GM18520 (cell line): ENCODE measurements around the gene UTS2R.
"Not testable (repeated sequence)": the region's sequence is repeated elsewhere in the genome, so short reads cannot be mapped to it uniquely, and the experiment has no call there.

ENCODE experiments used
- ATAC-seq: cut with Tn5 transposase; IDR thresholded peaks from one replicate; pipeline ENCODE4 v1.9.1; 2021; ENCODE audit not compliant: unreplicated experiment

UTS2R gene

DNA sequence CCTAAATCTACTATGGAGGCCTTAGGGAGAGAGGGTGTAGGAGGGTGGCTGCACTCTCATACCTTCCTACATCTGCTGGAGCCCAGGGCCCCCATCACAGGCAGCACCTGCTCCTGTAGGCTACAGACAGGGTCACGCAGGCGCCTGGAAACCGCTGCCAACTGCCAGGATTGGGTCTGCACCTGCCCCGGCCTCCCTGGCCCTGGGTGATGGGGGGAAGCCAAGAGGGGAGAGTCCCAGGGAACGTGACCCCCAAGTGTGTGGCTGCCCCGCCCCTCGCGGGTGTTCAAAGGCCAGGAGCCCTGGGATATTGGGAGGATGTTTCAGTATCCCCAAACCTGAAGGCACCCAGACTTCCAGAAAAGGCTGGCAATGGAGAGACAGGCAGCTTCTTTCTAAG, 18.1 kb upstream of the UTS2R start:
- no peak for ATAC-seq

DNA sequence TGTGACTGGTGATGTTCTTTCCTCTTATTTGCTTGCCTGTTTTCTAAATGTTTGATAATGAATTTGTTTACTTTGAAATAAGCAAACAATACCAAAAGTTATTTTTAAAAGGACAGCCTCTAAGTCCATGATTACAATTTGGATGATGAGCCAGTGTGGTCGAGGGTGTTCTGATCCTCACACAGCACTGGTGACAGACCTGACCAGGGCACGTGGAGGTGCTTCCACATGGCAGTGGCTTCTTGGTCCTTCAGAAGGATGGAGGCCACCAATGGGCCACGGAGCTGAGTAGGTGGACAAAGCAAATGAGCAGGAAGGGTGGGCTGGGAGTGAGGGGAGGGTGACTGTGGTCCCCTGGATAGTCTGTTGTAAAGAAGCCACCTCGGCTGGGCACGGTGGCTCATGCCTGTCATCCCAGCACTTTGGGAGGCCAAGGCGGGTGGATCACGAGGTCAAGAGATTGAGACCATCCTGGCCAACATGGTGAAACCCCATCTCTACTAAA, 16.7 kb upstream of the UTS2R start:
- ATAC-seq, result no peak

DNA sequence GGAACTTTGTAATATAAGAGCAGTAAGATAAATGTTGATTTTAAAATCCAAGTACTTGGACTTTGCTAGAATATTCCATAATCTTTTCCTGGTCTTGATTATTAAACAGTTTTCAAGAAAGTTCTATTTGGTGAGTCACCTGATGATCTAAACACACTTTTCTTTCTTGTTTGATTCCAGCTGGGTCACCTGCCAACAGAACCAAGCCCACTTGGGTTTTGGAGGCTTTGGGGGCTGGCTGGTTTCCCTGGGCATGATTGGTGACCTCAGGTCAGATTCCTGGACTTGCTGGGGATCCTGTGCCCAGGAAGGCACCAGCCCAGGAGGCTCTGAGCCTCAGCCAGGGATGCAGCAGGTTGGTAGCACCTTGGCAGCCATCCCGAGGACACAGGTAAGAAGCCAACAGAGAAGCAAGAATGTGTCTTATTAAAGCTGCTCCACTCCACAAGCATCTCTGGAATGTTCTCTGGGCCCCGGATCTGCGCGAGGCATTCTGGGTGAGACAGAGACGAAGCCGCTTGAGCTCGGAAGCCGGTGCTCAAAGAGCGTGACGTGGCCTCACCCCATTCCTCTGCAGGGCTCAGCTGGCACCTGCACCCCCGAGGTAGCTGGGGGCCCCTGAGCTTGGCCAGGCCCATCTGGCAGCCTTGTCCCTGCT, 15.7 kb upstream of the UTS2R start:
- no peak for ATAC-seq

DNA sequence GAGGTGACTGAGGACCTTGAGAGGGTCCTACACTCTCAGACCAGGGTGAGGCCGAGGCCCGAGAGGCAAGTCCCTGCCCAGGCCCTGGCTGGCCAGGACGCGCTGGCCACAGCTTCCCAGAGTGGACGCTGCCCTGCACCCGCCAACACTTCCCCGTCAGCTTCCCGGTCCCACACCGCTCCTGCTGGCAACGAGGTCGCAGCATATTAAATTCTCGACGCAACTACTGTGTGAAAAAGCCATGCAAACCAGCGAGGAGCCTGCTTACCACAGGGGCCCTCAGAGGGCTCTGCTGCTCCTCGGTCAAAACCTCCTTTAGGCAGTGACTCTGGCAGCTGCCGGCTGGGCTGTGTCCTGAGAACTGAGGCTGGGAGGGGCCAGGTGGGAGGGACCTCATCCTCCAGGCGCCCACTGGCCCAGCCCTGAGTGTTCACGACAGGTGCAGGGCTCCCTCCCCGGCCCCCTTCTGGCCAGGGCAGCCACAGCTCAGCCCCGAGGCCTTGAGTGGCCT, 14.7 kb upstream of the UTS2R start:
- ATAC-seq, result no peak

DNA sequence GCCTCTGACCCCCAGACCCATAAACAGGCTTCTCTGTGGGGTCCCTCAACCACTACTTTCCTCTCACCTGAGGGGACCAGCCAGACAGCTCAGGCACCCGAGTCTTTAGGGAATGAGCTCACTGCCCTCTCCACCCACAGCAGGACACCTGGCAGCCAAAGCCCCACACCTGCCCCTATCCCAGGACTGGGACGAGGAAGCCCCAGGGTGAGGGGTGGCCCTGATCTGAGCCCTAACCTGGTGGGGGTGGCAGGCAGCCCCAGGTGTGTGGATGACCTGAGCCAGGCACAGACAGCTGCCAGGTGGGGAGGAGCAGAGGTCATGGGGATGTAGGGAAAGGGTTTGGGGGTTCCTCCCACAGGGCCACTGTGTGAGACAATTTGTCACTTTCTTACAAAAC, 14.2 kb upstream of the UTS2R start:
- no peak for ATAC-seq

DNA sequence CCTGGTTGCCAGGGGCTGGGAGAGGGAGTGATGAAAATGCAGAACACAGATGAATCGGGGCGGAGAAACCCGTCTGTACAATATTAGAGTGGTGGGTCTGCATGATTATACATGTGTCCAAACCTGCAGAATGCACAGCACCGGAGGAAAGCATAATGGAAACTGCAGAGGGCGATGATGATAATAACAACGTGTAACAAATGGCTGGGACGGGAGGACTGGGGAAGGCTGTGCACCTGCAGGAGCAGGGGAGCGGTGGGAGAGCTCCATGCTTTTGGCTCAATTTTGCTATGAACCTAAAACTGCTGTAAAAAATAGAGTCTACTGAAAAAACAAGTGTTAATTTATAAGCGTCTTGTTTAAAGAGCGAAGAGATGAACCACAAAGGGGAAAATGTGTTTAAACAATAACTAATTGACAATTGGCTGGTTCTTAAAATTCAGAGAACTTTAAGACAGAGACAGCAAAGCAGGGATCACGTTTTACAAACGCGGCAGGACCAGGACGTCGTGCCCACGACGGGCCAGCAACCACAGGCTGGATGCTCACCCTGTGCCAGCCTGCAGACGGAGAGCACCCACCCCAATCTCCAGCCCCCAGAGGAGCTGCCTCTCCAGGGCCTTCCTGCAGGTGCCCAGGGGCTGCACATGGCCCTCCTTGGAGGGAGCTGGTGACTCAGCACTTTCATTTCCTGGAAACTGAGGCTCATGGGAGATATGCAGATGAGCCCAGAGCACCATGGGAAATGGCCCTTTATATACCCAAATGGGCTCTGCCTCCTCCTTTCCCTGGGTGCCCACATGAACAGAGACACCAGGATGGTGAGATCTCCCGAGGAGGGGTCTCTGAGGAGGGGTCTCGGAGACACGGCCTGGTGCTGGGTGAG, 12.9 kb upstream of the UTS2R start, which contains the start of gene TEX19:
TEX19 (plus strand) TSS at position 783 of the 886 bp plus-strand sequence. CDS start 2,904 bp downstream, outside the sequence.
- ATAC-seq, result no peak

DNA sequence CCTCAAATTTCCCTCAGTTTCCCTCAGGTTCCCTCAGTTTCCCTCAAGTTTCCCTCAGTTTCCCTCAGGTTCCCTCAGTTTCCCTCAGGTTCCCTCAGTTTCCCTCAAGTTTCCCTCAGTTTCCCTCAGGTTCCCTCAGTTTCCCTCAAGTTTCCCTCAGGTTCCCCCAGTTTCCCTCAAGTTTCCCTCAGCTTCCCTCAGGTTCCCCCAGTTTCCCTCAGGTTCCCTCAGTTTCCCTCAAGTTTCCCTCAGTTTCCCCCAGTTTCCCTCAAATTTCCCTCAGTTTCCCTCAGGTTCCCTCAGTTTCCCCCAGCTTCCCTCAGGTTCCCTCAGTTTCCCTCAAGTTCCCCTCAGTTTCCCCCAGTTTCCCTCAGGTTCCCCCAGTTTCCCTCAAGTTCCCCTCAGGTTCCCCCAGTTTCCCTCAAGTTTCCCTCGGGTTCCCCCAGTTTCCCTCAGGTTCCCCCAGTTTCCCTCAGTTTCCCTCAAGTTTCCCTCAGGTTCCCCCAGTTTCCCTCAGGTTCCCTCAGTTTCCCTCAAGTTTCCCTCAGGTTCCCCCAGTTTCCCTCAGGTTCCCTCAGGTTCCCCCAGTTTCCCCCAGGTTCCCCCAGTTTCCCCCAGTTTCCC, 12.0 kb upstream of the UTS2R start:
- ATAC-seq, result not testable (repeated sequence)

DNA sequence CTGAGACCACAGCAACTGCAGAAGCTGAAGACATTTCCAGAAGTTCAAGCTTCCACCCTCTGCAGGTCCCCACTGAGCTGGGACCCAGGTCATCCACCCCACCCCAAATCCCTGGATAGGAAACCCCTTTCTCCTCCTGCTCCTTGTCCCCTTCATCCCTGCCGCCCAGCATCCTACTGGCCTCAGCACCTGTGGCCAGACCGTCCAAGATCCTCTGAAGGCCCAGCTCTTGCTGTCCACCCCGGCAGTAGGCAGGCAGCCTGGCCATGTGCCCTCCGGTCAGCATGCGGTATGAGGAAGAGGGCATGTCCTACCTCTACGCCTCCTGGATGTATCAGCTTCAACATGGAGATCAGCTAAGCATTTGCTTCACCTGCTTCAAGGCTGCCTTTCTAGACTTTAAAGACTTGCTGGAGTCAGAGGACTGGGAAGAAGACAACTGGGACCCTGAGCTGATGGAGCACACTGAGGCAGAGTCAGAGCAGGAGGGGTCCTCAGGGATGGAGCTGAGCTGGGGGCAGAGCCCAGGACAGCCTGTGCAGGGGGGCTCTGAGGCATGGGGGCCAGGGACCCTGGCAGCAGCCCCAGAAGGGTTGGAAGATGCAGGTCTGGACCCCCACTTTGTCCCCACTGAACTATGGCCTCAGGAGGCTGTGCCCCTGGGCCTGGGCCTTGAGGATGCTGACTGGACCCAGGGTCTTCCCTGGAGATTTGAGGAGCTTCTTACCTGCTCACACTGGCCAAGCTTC, 9.5 kb upstream of the UTS2R start:
- ATAC-seq, result no peak

DNA sequence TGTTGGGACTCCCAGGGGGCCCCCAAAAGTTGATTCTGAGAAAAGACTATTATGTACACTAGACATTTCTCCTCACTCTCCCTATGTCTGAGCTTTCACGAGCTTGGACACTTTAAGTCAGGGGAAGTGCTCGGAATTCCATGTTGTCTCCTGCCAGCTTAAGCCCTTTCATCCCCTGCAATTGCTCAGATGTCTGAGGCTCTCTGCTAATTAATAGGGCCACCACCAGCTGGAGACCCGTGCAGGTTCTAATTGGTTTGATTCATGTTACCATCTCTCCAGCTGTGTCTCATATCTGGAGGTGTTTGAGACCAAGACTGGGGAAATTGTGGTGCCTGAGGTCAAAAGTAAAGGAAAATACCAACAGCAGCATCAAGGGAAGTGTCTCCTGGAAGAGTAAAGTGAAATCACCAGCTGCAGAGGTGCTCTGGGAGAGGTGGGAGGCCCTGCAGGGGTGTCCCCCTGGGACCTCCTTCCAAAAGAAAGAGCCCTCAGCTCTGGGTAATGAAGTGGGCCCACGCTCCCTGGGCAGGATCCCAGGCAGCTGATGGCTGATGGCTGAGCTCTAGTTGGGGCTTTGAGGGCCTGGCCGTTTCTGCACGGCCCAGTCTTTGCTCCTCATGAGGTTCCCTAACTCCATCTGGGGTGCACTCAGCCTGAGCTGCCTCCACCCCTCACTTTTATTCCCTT, 5.8 kb upstream of the UTS2R start:
- no peak for ATAC-seq

DNA sequence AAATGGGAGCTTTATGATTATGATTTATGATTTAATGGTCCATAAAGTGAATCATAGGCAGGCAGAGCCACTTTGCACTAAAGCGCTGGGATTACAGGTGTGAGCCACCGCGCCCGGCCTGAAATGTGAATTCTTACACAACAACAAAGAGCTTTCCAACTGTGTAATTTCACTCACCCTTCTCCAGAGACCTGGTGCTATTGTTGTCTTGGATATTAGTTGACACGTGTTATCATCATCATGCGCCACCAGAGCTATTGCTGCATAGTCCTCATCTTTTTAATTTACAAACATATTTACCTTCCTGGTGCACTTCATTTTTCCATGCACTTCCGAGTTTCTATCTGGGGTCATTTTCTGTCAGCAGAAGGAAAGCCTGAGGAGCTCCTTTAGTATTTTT, 4.8 kb upstream of the UTS2R start:
- ATAC-seq, result no peak

DNA sequence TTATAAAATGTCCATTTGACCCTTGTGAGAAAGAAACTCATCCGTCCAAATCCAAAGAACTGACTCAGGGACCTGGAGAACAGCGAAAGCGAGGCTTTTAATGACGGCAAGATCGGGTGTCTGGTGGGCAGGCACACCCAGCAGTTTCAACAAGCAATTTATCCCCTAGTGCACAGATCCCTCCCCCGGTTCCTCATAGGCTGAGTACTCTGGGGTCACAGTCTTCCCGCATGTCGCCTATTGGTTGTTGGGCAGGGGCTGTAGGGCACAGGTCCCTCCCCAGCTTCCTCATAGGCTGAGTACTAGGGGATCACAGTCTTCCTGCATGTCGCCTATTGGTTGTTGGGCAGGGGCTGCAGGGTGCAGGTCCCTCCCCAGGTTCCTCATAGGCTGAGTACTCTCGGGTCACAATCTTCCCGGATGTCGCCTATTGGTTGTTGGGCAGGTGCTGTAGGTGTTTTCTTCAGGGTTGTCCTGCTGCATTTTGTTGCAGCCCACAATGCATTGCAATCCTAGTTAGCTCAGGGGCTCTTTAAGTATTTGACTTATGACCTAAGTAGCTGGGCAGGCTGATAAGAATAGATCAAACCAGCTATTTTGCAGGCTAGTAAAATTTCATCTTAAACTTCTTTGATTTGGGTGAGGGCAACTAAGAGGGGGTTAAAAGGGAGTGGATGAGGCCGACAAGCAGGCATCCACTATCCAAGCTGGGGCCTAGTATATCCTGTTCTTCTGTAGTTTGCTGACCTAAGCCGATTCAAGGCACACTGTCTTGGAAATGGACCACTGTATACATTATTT, 3.6 kb upstream of the UTS2R start:
- ATAC-seq, result no peak

DNA sequence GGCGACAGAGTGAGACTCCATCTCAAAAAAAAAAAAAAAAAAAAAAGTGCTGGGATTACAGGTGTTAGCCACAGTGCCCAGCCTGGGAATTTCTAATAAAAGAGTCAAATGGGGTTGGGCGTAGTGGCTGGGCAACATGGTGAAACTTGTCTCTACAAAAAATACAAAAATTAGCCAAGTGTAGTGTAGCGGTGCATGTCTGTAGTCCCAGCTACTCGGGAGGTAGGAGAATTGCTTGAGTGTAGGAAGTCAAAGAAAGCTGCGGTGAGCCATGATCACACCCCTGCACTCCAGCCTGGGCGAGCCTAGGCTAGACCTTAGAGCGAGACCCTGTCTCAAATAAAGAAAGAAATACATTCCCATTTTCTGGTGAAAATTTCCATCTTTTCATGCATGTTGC, 2.4 kb upstream of the UTS2R start:
- no peak for ATAC-seq

DNA sequence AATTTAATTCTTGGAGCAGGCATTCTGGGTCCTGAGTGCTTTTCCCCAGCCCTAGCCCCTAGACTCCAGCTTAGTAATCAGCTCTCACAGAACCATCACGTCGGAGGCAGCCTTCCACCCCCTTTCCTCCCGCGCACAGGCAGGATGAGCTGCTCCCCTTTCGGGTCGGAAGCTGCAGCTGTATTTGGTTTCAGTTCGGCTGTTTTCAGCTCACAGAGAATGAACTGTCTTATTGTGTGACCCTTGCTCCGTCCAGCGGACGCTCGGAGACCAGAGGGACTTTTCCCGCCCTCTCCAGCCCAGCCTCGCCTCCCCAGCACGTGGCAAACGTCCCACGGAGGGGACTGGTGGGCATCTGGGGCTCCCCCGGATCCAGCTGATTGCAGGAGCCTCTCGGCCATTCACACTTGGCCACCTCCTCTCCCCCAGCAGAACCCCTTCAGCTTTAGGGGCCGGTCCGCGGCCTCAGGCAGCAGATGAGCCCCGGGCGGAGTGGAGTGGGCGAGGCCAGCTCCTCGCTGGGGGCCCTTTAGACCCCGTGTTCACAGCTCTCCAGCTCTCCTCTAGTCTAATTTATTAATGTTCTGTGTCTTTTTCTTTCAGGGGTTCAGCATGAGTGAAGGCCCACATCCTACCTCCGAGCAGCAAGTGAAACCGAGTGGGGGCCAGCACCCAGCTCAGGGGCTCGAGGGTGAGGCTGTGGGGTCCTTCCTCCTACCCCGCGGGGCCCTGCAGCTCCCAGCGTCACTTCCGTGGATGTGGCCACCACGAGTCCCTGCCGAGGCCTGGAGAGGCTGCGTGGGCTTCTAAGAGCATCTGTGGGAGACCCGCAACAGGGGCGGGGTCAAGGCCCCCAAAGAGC, 863 bp upstream of the UTS2R start:
- no peak for ATAC-seq

DNA sequence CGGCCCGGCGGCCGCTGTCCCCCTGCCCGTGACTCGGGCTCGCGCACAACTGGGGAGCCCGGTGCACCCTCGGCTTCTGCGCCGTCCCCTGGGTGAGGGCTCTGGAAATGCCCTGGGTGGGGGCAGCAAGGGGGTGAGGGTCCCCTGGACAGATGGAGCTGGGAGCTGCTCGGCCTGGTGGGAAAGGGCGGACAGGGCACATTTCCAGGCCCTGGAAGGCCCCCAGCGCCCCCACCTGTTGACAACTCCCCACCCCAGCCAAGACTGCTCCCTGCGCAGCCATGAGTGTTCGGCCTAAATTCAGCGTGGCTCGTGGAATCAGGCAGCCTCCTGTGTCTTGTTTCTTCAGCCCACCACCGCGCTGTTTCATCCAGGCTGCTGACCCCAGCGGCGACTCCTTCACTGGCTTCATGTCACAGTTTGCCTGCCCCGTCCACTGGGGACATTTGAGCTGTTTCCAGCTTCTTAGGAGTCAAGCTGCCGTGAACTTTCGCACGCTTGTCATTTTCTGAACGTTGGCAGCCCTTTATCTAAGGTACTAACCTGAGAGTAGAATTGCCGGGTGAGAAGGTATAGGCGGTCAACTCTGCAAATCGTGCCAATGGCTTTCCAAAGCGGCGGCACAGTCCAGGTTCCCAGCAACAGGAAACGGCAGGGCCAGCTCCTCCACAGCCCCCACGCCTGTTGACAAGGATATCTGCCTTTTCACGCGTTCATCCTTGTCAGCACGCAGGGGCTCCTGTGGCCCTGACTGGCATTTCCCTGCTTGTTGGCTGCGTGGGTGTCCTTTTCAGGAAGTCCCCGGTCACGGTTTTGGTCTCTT, 895 bp downstream of the UTS2R start:
- no peak for ATAC-seq

DNA sequence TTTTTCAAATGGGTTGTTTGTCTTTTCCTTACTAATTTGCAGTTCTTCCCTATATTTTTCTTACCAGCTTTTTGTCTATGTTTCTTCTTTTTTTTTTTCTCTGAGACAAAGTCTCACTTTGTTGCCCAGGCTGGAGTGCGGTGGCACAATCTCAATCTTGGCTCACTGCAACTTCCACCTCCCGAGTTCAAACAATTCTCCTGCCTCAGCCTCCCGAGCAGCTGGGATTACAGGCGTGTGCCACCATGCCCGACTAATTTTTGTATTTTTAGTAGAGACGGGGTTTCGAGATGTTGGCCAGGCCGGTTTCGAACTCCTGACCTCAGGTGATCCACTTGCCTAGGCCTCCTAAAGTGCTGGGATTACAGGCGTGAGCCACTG, 1.5 kb downstream of the UTS2R start:
- ATAC-seq, result not testable (repeated sequence)

DNA sequence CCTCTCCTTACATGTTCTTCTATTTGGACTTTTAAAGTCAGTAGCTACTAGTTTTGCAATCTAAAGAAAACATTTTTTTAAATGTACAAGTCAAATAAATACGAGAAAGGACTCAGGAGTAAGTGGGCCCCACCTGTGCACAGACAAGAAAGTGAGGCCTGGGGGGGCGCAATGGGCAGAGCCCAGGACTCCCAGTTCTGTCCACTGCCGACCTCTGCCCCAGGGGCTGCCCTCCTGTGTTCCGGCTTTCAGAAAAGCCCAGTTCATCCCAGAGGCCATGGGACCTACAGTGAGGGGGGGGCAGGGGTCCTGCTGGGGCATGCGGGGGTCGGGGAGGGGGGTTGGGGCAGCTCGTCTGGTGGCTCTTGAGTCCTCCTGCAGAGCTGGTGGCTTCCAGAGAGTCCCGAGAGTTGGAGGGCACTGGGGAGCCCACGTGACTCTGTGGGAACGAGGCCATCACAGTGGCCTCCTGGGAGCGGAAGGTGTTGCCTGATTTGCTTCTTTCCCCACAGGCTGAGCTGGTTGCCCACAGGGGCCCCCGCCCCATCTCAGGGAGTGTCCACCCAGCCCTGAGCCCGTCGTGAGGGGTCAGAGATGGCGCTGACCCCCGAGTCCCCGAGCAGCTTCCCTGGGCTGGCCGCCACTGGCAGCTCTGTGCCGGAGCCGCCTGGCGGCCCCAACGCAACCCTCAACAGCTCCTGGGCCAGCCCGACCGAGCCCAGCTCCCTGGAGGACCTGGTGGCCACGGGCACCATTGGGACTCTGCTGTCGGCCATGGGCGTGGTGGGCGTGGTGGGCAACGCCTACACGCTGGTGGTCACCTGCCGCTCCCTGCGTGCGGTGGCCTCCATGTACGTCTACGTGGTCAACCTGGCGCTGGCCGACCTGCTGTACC, 2.4 kb downstream of the UTS2R start:
- no peak for ATAC-seq
